HepG2 (cell line): ENCODE results near the gene TMEM225. TPM values are rescaled to one million over a fixed set of nuclear protein-coding genes. Genes with fewer than 3 reads are reported as not detected.
"Not testable (repeated sequence)": the region's sequence is repeated elsewhere in the genome, so short reads cannot be mapped to it uniquely, and the experiment has no call there.

Source experiments
- ATAC-seq: fragments of 200-7000 bp; cut with Tn5 transposase; 3 replicates; pipeline ENCODE4 v1.9.1; 2020; ENCODE audit warnings: mild to moderate bottlenecking, moderate library complexity
- BruUV-seq: library from RNA; stranded (reverse); fragments of 400-500 nt; replicated peaks from 2 replicates; lab custom pipeline; 2021; lab: Mats Ljungman, UMichigan
- CTCF ChIA-PET: fragments of 300-600 bp; formaldehyde crosslinking; extraction: SDS; loops from one replicate; lab custom pipeline; 2021; ENCODE audit warnings: low total read pairs, inconsistent platforms, low intra/inter-chr PET ratio; lab: Yijun Ruan, JAX
- POLR2A ChIA-PET: fragments of 350-600 bp; sonication (Branson Sonifier 250); formaldehyde crosslinking; loops from one replicate; lab custom pipeline; 2020; ENCODE audit warnings: antibody characterized with exemption, inconsistent platforms; lab: Yijun Ruan, JAX
- DNase-seq: peaks from one replicate; pipeline ENCODE4 v3.0.0-alpha.2; 2015; ENCODE audit warnings: low spot score
- FAIRE-seq: peaks from 3 replicates; lab custom pipeline; 2011; peaks lifted over from hg19 to GRCh38; lab: Jason Lieb, UNC
- H2AFZ ChIP-seq: one replicate; pipeline ENCODE4 v1.6.1; 2011; ENCODE audit warnings: low read length, inconsistent platforms
- H3K27ac ChIP-seq: fragments of 300-600 bp; 3 replicates; pipeline ENCODE4 v1.8.0; 2011; ENCODE audit warnings: mixed run types, mild to moderate bottlenecking, mixed read lengths, low read length, inconsistent platforms; ENCODE audit not compliant: insufficient read depth; ENCODE audit errors: extremely low read length
- H3K27me3 ChIP-seq, 2 experiments: fragments of 200-600 bp in 1 of 2; 2 replicates in 1 of 2; 3 replicates in 1 of 2; pipeline versions ENCODE4 v1.6.0 to v1.8.0; 2011; ENCODE audit warnings: low read length in 2 of 2, mild to moderate bottlenecking in 2 of 2, moderate library complexity in 2 of 2, inconsistent platforms in 1 of 2; ENCODE audit not compliant: insufficient read depth in 2 of 2, control insufficient read depth in 1 of 2
- H3K36me3 ChIP-seq, 2 experiments: fragments of 200-600 bp in 1 of 2; replicated peaks in 1 of 2; 2 replicates in 1 of 2; 3 replicates in 1 of 2; pipeline versions ENCODE4 v1.5.1 to v1.8.0; 2011; ENCODE audit warnings: low read length in 2 of 2, inconsistent platforms in 1 of 2; ENCODE audit not compliant: insufficient read depth in 2 of 2, control insufficient read depth in 1 of 2
- H3K4me1 ChIP-seq: 2 replicates; pipeline ENCODE4 v1.5.1; 2012; ENCODE audit warnings: low read length, inconsistent platforms; ENCODE audit not compliant: insufficient read depth
- H3K4me2 ChIP-seq: 2 replicates; pipeline ENCODE4 v1.6.0; 2011; ENCODE audit warnings: low read depth, low read length, inconsistent platforms
- H3K4me3 ChIP-seq, 3 experiments: fragments of 200-600 bp in 1 of 3; sonication (generic), shearing (Covaris generic) in 1 of 3; replicated peaks in 1 of 3; 2 replicates each; pipeline ENCODE4 v1.5.1; 2011 to 2016; ENCODE audit warnings: low read length in 3 of 3, inconsistent platforms in 2 of 3, low read depth in 2 of 3, mild to moderate bottlenecking in 2 of 3, control low read depth in 1 of 3, mixed read lengths in 1 of 3; ENCODE audit not compliant: insufficient read depth in 1 of 3
- H3K79me2 ChIP-seq: one replicate; pipeline ENCODE4 v1.6.1; 2011; ENCODE audit warnings: low read length, inconsistent platforms; ENCODE audit not compliant: insufficient read depth
- H3K9ac ChIP-seq: 2 replicates; pipeline ENCODE4 v1.6.0; 2011; ENCODE audit warnings: mild to moderate bottlenecking, low read depth, low read length, inconsistent platforms; ENCODE audit not compliant: insufficient read depth
- H3K9me3 ChIP-seq: 2 replicates; pipeline ENCODE4 v1.5.1; 2012; ENCODE audit warnings: mild to moderate bottlenecking, low read length
- H4K20me1 ChIP-seq: 2 replicates; pipeline ENCODE4 v1.6.0; 2011; ENCODE audit warnings: inconsistent platforms, mild to moderate bottlenecking, low read length, moderate library complexity; ENCODE audit not compliant: insufficient read depth
- HOXD1 ChIP-seq: sonication (generic); formaldehyde crosslinking; IDR thresholded peaks from 2 replicates; pipeline ENCODE4 v1.5.0; 2020; ENCODE audit warnings: missing genetic modification reagents
- IKZF1 ChIP-seq: fragments of 450-650 bp; IDR thresholded peaks from 2 replicates; pipeline ENCODE4 v1.7.1; 2016
- SMAD9 ChIP-seq: sonication (generic); formaldehyde crosslinking; IDR thresholded peaks from 2 replicates; pipeline ENCODE4 v1.5.1; 2020; ENCODE audit warnings: mild to moderate bottlenecking, missing genetic modification reagents
- ZBTB7B ChIP-seq: sonication (generic); formaldehyde crosslinking; IDR thresholded peaks from 2 replicates; pipeline ENCODE4 v1.4.0; 2020; ENCODE audit warnings: missing genetic modification reagents
- ZSCAN22 ChIP-seq: sonication (generic); formaldehyde crosslinking; IDR thresholded peaks from 2 replicates; pipeline ENCODE4 v1.4.0; 2020; ENCODE audit warnings: mild to moderate bottlenecking, missing genetic modification reagents
- WGBS: methylation state at CpG from one replicate; pipeline ENCODE4 v1.1.6; 2017; ENCODE audit warnings: low lambda C conversion rate; 5-methylcytosine and 5-hydroxymethylcytosine counted together
- in situ Hi-C: cut with HindIII; loops from 2 replicates; pipeline ENCODE4 v1.10.0; 2017; ENCODE audit warnings: low pct_unique_long_range_greater_than_20kb; ENCODE audit not compliant: extremely low pct_ligation_motif_present
- intact Hi-C: fragments of 100-400 bp; cut with micrococcal nuclease; formaldehyde crosslinking; loops from one replicate; pipeline ENCODE4 v1.10.0; 2022; ENCODE audit not compliant: unreplicated experiment
- polyA plus RNA-seq, 8 experiments: library from polyadenylated mRNA; depleted of rRNA in 3 of 8; stranded (reverse) in 7 of 8; unstranded in 1 of 8; fragments of >200 nt; fragmentation: Illumina TruSeq in 4 of 8; extraction: Trizol in 4 of 8; gene quantifications; 2 replicates each; pipeline versions ENCODE4 v1.2.1 to v1.2.3, GENCODE V29; 2011 to 2016; ENCODE audit warnings: low read depth in 4 of 8, missing spikeins in 1 of 8, mixed read lengths in 1 of 8; ENCODE audit not compliant: insufficient read depth in 1 of 8
- total RNA-seq, 5 experiments: library from RNA; depleted of rRNA; stranded (reverse); fragments of >200 nt; fragmentation: Illumina TruSeq; extraction: Trizol; gene quantifications; 2 replicates each; pipeline ENCODE4 v1.2.3, GENCODE V29; 2016; ENCODE audit warnings: low read depth in 1 of 5
- TF ChIP-seq, protein P1 (sequence below): sonication (generic); formaldehyde crosslinking; IDR thresholded peaks from 2 replicates; pipeline ENCODE4 v1.4.0; 2020; ENCODE audit warnings: low read depth, missing genetic modification reagents
- TF ChIP-seq, protein P2 (sequence below): sonication (generic); formaldehyde crosslinking; IDR thresholded peaks from 2 replicates; pipeline ENCODE4 v1.4.0; 2020; ENCODE audit warnings: missing genetic modification reagents

TMEM225 gene
- total and polyA plus RNA-seq, 2 of the 13 experiments (the other 11 are each of a cell fraction or from before 2014, with no cell fraction given) = not detected

DNA sequence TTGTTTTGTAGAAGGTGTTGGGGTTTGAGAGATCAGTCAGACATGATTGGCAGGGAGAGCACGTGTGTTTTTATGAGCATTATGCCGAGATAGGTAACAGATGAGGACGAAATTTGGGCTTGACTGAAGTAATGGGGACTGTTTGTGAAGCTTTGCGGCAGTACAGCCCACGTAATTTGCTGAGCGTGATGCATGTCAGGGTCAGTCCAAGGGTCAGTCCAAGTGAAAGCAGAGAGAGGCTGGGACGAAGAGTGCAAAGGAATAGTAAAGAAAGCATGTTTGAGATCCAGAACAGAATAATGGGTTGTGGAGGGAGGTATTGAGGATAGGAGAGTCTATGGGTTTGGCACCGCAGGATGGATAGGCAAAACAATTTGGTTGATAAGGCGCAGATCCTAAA lies 17.7 kb downstream of the TMEM225 start:
- 22% methylated on average over 9 of the region's 9 CpGs for WGBS
- FAIRE-seq, POLR2A ChIA-PET: not testable (repeated sequence)

GRCh38 chr11:123865293-123865692 lies 20.2 kb downstream of the TMEM225 start:
- BruUV-seq, ATAC-seq, FAIRE-seq: not testable (repeated sequence)

More for the DNA sequence above, 17.7 kb downstream of the TMEM225 start:
- H3K4me3 ChIP-seq, H3K4me2 ChIP-seq, H3K27me3 ChIP-seq, H3K4me1 ChIP-seq, intact Hi-C loops, H3K27ac ChIP-seq, H3K9ac ChIP-seq, H3K79me2 ChIP-seq, CTCF ChIA-PET, DNase-seq, BruUV-seq, H3K36me3 ChIP-seq, H4K20me1 ChIP-seq, H3K9me3 ChIP-seq, H2AFZ ChIP-seq, ATAC-seq, in situ Hi-C loops: not testable (repeated sequence)

DNA sequence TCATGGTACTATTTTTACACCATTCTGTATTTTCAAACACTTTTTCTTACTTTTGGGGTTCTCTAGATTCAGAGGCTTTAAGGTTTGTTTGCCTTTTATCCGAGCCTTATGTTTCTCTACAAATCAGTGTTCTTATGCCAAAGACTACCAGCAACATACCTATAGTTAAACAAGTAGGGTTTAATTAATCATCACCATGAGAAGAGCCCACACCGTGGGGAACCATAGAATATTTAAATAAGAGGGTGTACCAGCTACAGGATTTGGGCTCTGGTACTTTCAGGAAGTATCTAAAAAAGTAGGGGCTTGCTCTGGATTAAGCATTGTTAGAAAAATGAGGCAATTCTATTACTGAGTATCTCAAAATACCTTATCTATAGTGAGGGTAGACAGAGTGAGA lies 25.7 kb downstream of the TMEM225 start:
- no peak overlapping the region for H2AFZ ChIP-seq
- WGBS = 0% methylated on average over 2 of the region's 2 CpGs
- in situ Hi-C loops (no loop called here), intact Hi-C loops (no loop called here)
- FAIRE-seq = no peak
- POLR2A ChIA-PET = no interaction called here
- H3K4me1 ChIP-seq = no peaks in the 10 kb centered on the region
- no peaks in the 10 kb centered on the region for H3K27me3 ChIP-seq
- no peak for DNase-seq
- no TSS peak for BruUV-seq
- CTCF ChIA-PET = no interaction called here
- H3K9me3 ChIP-seq = no peaks in the 10 kb centered on the region
- H3K79me2 ChIP-seq = no peaks in the 10 kb centered on the region
- no peak overlapping the region for H3K27ac ChIP-seq
- H3K4me2 ChIP-seq = no peak overlapping the region
- H3K36me3 ChIP-seq = no peaks in the 10 kb centered on the region
- H3K4me3 ChIP-seq = no peak overlapping the region
- ATAC-seq = no peak
- H4K20me1 ChIP-seq = no peaks in the 10 kb centered on the region
- H3K9ac ChIP-seq = no peak overlapping the region
- TF ChIP-seq, protein P1, sequence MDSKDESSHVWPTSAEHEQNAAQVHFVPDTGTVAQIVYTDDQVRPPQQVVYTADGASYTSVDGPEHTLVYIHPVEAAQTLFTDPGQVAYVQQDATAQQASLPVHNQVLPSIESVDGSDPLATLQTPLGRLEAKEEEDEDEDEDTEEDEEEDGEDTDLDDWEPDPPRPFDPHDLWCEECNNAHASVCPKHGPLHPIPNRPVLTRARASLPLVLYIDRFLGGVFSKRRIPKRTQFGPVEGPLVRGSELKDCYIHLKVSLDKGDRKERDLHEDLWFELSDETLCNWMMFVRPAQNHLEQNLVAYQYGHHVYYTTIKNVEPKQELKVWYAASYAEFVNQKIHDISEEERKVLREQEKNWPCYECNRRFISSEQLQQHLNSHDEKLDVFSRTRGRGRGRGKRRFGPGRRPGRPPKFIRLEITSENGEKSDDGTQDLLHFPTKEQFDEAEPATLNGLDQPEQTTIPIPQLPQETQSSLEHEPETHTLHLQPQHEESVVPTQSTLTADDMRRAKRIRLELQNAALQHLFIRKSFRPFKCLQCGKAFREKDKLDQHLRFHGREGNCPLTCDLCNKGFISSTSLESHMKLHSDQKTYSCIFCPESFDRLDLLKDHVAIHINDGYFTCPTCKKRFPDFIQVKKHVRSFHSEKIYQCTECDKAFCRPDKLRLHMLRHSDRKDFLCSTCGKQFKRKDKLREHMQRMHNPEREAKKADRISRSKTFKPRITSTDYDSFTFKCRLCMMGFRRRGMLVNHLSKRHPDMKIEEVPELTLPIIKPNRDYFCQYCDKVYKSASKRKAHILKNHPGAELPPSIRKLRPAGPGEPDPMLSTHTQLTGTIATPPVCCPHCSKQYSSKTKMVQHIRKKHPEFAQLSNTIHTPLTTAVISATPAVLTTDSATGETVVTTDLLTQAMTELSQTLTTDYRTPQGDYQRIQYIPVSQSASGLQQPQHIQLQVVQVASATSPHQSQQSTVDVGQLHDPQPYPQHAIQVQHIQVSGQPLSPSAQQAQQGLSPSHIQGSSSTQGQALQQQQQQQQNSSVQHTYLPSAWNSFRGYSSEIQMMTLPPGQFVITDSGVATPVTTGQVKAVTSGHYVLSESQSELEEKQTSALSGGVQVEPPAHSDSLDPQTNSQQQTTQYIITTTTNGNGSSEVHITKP (CRISPR knock-in tag) = no peak
- no peak for TF ChIP-seq SMAD9
- no peak for TF ChIP-seq HOXD1 (CRISPR knock-in tag)
- TF ChIP-seq ZBTB7B (CRISPR knock-in tag) = no peak
- TF ChIP-seq ZSCAN22 (CRISPR knock-in tag) = no peak
- TF ChIP-seq, protein P2, sequence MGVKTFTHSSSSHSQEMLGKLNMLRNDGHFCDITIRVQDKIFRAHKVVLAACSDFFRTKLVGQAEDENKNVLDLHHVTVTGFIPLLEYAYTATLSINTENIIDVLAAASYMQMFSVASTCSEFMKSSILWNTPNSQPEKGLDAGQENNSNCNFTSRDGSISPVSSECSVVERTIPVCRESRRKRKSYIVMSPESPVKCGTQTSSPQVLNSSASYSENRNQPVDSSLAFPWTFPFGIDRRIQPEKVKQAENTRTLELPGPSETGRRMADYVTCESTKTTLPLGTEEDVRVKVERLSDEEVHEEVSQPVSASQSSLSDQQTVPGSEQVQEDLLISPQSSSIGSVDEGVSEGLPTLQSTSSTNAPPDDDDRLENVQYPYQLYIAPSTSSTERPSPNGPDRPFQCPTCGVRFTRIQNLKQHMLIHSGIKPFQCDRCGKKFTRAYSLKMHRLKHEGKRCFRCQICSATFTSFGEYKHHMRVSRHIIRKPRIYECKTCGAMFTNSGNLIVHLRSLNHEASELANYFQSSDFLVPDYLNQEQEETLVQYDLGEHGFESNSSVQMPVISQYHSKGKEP (CRISPR knock-in tag) = no peak
- TF ChIP-seq IKZF1 = no peak

More at GRCh38 chr11:123865293-123865692, 20.2 kb downstream of the TMEM225 start:
- H3K36me3 ChIP-seq, H4K20me1 ChIP-seq, H3K27ac ChIP-seq, DNase-seq, H3K4me3 ChIP-seq, CTCF ChIA-PET, H3K4me2 ChIP-seq, H3K4me1 ChIP-seq, H3K9ac ChIP-seq, H2AFZ ChIP-seq, intact Hi-C loops, POLR2A ChIA-PET, in situ Hi-C loops, H3K79me2 ChIP-seq, H3K27me3 ChIP-seq, H3K9me3 ChIP-seq: not testable (repeated sequence)
- WGBS = 14% methylated on average over 7 of the region's 7 CpGs
